IMR-90 (cell line): ENCODE measurements around the gene MEGF9.

Source experiments
- MXI1 ChIP-seq: IDR thresholded peaks from 2 replicates; pipeline ENCODE4 v1.6.1; 2012; ENCODE audit warnings: low read depth, mild to moderate bottlenecking, low read length, moderate library complexity, borderline replicate concordance
- POLR2A ChIP-seq: IDR thresholded peaks from 2 replicates; pipeline ENCODE4 v1.6.1; 2012; ENCODE audit warnings: mild to moderate bottlenecking, low read depth, low read length
- RAD21 ChIP-seq: IDR thresholded peaks from 2 replicates; pipeline ENCODE4 v1.6.1; 2012; ENCODE audit warnings: low read length, improper control_type of control experiment
- TF ChIP-seq, protein P1 (sequence below): fragments of 150-350 bp; IDR thresholded peaks from 2 replicates; pipeline ENCODE4 v1.6.1; 2017; ENCODE audit warnings: mild to moderate bottlenecking, antibody characterized with exemption, low read length, low read depth
- TF ChIP-seq, protein P2 (sequence below): conservative IDR thresholded peaks from 2 replicates; pipeline ENCODE4 v1.5.1; 2012; ENCODE audit warnings: mild to moderate bottlenecking, low read depth, low read length, improper control_type of control experiment

DNA sequence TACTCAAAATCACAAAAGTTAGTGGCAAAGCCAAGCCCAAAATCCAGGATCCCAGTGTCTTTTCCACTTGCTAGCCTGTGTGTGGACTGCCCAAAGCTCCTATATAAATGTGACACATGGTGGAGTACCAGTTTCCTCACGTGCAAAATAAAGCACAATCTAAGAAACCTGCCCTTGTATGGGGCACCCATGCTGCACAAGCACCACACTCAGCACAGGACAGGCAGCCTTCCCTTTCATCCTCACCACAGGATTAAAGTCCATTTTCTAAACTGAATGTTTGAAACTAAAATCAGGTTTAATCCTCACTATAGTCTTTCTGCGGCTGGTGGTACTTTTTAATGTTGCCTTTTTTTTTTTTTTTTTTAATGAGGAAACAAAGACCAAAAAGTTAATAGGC is 139.8 kb downstream of the MEGF9 start:
- TF ChIP-seq, protein P1, sequence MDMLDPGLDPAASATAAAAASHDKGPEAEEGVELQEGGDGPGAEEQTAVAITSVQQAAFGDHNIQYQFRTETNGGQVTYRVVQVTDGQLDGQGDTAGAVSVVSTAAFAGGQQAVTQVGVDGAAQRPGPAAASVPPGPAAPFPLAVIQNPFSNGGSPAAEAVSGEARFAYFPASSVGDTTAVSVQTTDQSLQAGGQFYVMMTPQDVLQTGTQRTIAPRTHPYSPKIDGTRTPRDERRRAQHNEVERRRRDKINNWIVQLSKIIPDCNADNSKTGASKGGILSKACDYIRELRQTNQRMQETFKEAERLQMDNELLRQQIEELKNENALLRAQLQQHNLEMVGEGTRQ: no peak
- no peak for TF ChIP-seq POLR2A
- TF ChIP-seq MXI1: no peak
- TF ChIP-seq, protein P2, sequence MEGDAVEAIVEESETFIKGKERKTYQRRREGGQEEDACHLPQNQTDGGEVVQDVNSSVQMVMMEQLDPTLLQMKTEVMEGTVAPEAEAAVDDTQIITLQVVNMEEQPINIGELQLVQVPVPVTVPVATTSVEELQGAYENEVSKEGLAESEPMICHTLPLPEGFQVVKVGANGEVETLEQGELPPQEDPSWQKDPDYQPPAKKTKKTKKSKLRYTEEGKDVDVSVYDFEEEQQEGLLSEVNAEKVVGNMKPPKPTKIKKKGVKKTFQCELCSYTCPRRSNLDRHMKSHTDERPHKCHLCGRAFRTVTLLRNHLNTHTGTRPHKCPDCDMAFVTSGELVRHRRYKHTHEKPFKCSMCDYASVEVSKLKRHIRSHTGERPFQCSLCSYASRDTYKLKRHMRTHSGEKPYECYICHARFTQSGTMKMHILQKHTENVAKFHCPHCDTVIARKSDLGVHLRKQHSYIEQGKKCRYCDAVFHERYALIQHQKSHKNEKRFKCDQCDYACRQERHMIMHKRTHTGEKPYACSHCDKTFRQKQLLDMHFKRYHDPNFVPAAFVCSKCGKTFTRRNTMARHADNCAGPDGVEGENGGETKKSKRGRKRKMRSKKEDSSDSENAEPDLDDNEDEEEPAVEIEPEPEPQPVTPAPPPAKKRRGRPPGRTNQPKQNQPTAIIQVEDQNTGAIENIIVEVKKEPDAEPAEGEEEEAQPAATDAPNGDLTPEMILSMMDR: no peak
- TF ChIP-seq RAD21: no peak
